Activated T-cell treated with anti-CD3 and anti-CD28 coated beads, Interleukin-2, amount 50 U/mL, for 1 hour (primary cell): ENCODE data around the gene FAF1.
A peak's percentile ranks its signal among the peaks of the same experiment; 100 is the strongest.
"Not testable (repeated sequence)": the region's sequence is repeated elsewhere in the genome, so short reads cannot be mapped to it uniquely, and the experiment has no call there.

Experiments
- DNase-seq: peaks from one replicate; pipeline ENCODE4 v3.0.0-alpha.2; 2020

FAF1 gene

GRCh38 chr1:50959913-50960844 is at the start of gene FAF1:
TSS of gene FAF1 (minus strand) at chr1:50960267. CDS start at chr1:50959811, 456 bp downstream.
- DNase-seq = peak; percentile 98

DNA sequence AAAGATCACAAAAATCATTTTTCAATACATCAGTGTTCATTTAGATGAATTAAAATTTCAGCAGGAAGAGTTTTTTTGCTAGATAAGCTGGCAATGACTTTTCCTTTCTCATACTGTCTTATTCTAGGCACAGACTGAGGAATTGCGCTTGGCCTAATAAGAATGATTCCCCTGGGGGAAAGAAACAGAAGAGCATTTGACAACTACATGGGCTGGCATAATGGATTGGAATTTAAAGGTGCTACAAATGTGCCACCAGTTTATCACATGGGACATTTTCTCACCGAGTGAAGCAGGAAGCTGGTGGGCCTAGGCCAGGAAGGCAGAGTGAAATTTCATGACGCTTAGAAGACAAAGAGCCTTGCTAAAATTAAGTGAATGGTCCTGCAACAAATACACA is 49.3 kb upstream of the FAF1 start:
- no peak for DNase-seq

DNA sequence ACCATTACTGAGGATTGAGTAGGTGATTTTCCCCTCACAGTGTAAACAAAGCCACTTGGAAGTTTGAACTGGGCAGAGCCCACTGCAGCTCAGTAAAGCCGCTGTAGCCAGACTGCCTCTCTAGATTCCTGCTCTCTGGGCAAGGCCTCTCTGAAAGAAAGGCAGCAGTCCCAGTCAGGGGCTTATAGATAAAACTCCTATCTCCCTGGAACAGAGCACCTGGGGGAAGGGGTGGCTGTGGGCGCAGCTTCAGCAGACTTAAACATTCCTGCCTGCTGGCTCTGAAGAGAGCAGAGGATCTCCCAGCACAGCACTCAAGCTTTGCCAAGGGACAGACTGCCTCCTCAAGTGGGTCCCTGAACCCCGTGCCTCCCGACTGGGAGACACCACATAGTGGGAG is 45.5 kb upstream of the FAF1 start:
- not testable (repeated sequence) for DNase-seq

DNA sequence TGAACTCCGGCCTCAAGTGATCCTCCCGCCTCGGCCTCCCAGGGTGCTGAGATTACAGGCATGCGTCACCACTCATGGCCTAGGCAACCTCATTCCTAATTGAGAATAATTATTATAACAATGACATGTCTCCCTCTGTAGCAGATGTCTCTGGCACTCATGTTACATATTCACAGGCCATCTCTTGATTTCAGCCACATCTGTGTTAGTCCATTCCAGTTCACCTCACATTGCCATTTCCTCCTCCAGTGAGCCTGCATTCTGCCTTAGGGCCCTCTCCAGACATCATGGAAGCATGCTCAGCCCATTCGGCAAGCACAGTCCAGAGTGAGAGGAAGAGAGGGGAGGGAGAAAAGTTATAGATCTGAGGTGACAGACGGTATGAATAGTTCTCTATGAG is 42.4 kb upstream of the FAF1 start:
- DNase-seq = no peak

GRCh38 chr1:51000651-51001050 is 40.6 kb upstream of the FAF1 start:
- no peak for DNase-seq

DNA sequence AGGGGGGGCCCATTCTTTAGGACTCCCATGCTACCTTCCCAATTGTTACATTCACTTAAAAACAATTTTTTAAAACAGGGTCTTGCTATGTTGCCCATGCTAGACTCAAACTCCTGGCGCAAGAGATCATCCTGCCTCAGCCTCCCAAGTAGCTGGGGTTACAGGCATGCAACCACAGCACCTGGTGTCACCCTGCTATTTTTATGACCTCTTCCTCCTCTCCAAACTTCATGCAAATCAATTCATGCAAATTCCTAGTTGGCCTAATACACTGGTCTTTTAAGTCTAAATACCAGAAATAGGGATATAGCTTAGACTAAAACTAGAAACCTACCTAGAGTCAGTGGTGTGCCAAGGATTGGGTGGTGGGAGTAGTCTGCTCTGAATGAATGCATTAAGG is 40.1 kb upstream of the FAF1 start:
- DNase-seq = no peak

DNA sequence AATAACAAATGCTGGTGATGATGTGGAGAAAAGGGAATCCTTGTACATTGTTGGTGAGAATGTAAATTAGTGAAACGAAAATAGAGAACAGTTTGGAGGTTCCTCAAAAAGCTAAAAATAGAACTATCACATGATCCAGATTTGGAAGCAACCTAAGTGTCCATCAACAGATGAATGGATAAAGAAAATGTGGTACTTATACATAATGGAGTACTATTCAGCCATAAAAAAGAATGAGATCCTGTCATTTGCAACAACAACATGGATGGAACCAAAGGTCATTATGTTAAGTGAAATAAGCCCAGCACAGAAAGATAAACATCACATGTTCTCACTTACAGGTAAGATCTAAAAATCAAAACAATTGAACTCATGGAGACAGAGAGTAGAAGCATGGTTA is 39.3 kb upstream of the FAF1 start:
- not testable (repeated sequence) for DNase-seq

DNA sequence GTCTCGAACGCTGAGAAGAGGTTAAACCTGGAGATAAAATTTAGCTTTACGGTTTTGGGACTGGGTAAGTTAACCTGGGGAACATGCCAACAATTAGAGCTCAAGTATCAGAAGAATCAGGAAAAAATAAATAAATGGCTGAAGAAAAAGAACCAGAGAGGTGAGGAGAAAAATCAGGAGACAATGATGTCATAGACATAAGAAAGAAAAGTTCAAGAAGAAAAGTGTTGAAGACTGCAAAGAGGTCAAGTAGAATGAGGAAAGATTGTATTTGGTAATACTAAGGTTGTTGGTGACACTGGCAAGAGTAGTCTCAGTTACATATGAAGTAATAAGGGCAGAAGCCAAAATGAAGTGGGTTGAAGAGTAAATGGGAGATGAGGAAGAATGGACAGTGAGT is 36.0 kb upstream of the FAF1 start:
- no peak for DNase-seq

- no peak for DNase-seq
These were observed 35.6 kb upstream of the FAF1 start for GRCh38 chr1:50995651-50996050.

DNA sequence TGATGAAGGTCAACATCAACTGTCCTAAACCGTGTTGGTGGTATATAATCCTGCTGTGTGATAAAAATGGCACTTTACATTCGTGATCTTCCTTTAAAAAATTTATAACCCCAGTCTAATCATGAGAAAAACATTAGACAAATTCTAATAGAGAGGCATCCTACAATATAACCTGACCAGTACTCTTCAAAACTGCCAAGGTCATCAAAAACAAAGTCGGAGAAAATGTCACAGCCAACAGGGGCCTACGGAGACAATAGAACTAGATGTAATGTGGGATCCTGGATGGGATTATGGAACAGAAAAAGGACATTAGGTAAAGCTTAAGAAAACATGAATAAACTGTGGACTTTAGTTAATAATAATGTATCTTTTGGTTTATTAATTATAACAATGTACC is 34.9 kb upstream of the FAF1 start:
- no peak for DNase-seq

GRCh38 chr1:50993645-50994044 is 33.6 kb upstream of the FAF1 start:
- DNase-seq = no peak

- DNase-seq = no peak
These were observed 32.7 kb upstream of the FAF1 start for GRCh38 chr1:50992532-50993318.

DNA sequence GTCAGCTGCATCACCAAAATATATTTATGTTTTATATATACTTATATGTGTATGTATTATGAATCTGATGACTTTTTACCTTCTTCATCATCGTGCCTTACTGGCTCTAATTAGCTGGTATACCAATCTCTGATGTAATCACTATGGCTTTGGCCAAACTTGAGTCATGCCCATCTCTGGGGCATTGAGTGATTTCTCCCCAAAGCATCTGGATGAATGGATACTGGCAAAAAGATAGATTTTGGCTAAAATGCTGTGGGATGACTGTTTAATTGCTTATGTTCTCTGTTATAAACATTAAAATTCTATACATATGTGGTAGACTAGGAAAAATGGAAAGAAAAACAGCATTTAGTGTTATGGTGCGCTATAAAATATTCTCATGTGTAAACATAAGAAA is 29.6 kb upstream of the FAF1 start:
- DNase-seq = no peak

- no peak for DNase-seq
These were observed 26.6 kb upstream of the FAF1 start for GRCh38 chr1:50986653-50987052.

DNA sequence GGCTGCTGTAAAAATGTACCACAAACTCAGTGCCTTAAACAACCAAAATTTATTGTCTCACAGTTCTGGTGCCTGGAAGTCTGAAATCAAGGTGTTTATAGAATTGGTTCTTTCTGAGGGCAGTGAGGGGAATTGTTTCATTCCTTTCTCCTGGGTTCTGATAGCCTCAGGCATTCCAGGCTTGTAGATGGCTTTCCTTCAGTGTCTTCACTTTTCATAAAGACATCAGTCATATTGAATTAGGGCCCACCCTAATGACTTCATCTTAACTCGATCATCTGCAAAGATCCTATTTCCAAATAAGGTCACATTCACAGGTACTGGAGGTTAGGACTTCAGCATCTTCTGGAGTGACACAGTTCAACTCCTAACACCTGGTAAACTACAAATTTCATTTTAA is 25.0 kb upstream of the FAF1 start:
- no peak for DNase-seq

- no peak for DNase-seq
These were observed 23.2 kb upstream of the FAF1 start for GRCh38 chr1:50983219-50983802.

GRCh38 chr1:50982611-50983010 is 22.5 kb upstream of the FAF1 start:
- no peak for DNase-seq

GRCh38 chr1:50981741-50982140 is 21.7 kb upstream of the FAF1 start:
- DNase-seq = no peak

- no peak for DNase-seq
These were observed 20.4 kb upstream of the FAF1 start for GRCh38 chr1:50980505-50980904.

- no peak for DNase-seq
These were observed 19.9 kb upstream of the FAF1 start for GRCh38 chr1:50979937-50980336.

DNA sequence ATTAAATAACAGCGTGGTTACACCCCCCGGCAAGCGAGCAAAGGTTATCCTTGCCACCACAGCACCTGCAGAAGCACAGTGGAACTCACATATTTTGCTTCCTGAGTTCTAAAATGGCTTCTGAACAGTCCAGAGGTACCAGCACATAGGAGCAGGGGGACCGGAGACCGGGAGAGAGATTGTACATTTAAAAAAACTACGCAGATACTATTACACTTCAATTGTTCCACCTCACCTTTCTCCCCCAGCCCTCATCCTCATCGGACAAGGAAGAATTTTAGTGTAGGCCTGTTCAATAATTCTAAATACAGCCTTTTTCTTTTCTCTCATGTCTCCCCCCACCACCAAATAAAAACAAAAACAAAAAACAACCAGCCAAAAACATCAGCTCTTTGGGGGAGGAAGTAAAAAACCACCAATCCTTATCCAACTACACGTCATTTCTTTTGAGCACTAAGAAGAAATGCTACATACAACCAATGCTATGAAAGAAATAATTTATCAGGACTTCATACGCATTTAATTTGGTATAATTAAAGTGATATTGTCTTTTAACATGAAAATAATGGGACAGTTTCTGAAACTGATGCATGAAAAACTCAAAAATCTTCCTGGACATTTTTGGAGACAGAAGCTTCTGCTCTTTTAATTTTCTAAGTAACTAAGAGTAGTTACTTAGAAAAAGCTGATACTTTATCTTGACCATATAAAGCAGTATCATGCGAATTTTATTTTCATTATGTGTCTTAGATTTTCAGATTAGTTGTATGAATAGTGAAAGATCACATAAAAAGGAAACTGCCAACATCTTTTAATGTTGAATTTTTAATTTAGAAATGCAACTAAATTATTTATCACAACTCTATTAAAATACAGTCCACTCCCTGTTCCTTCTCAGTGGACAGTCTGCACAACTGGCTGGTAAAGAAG is 19.1 kb upstream of the FAF1 start:
- DNase-seq = no peak

DNA sequence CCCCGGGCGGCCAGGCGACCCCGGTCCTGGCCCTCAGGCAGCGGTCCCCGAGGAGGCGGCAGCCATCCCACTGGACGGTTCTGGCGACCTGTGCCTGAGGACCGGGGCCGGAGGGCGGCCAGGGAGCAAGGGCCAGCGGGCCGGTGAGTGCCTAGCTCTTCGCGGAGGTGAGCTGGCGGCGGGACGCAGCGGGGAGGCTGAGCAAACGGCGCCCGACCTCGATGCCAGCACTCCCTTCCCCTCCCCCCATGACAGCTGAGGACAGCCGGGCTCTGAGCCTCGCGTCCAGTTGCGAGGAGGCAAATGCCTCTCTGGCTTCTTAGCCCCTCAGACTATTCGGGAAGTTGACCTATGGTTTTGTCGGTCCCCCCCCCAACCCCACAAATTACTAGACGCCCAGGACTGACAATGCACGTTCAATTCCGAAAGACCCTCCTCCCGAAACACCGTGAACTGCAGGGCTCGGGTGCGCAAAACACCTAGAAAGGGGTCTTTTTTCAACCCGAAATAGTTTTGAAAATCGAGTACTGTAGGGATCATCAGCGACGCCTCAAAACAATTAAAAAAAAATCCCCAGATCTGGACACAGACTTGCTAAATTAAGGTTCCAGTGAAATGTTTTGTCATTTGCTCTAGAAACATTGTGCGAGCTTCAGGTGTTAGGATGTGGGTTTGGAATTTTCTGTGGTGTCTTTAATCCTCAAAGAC is 18.2 kb upstream of the FAF1 start:
- DNase-seq = peak; percentile 53
